Activated naive CD8-positive, alpha-beta T cell treated with anti-CD3 and anti-CD28 coated beads, Interleukin-2, amount 50 U/mL, for 24 hours (primary cell): ENCODE results near the gene ARHGDIG.
"Not testable (repeated sequence)": the region's sequence is repeated elsewhere in the genome, so short reads cannot be mapped to it uniquely, and the experiment has no call there.

Experiments used
- ATAC-seq: fragments of 150-1000 bp; cut with Tn5 transposase; one replicate; pipeline ENCODE4 v1.10.0; 2021
- DNase-seq: peaks from one replicate; pipeline ENCODE4 v3.0.0; 2021
- H3K27ac Mint-ChIP-seq: one replicate; pipeline ENCODE4 v1.8.0; 2021; ENCODE audit warnings: mild to moderate bottlenecking, mixed read lengths
- H3K27me3 Mint-ChIP-seq: one replicate; pipeline ENCODE4 v1.8.0; 2021; ENCODE audit warnings: mixed read lengths
- H3K36me3 Mint-ChIP-seq: one replicate; pipeline ENCODE4 v1.8.0; 2021; ENCODE audit warnings: low read depth, mixed read lengths
- H3K4me1 Mint-ChIP-seq: one replicate; pipeline ENCODE4 v1.8.0; 2021; ENCODE audit warnings: mixed read lengths
- H3K4me3 Mint-ChIP-seq: one replicate; pipeline ENCODE4 v1.8.0; 2021; ENCODE audit warnings: mild to moderate bottlenecking, moderate library complexity, mixed read lengths
- H3K9me3 Mint-ChIP-seq: one replicate; pipeline ENCODE4 v1.8.0; 2021; ENCODE audit warnings: mixed read lengths

The ARHGDIG gene

GRCh38 chr16:316741-317464, 36.5 kb downstream of the ARHGDIG start:
- Mint-ChIP-seq H3K27me3 (no peaks in the 10 kb centered on the region), H3K9me3 (no peaks in the 10 kb centered on the region), H3K4me3 (no peak overlapping the region), H3K27ac (no peak overlapping the region), H3K36me3 (peaks cover 16% of the 10 kb centered on the region), H3K4me1 (peaks cover 31% of the 10 kb centered on the region)
- DNase-seq (no peak), ATAC-seq (no peak)

GRCh38 chr16:317583-317982, 37.2 kb downstream of the ARHGDIG start:
- no peak for DNase-seq
- Mint-ChIP-seq H3K9me3 (no peaks in the 10 kb centered on the region), H3K27me3 (no peaks in the 10 kb centered on the region), H3K27ac (no peak overlapping the region), H3K4me3 (no peak overlapping the region), H3K4me1 (peaks cover 31% of the 10 kb centered on the region), H3K36me3 (peaks cover 12% of the 10 kb centered on the region)
- peak; percentile 16 for ATAC-seq

GRCh38 chr16:318628-319027, 38.2 kb downstream of the ARHGDIG start:
- DNase-seq (no peak), ATAC-seq (no peak)
- Mint-ChIP-seq H3K36me3 (peaks cover 12% of the 10 kb centered on the region), H3K27ac (no peak overlapping the region), H3K4me3 (no peak overlapping the region), H3K9me3 (no peaks in the 10 kb centered on the region), H3K27me3 (no peaks in the 10 kb centered on the region), H3K4me1 (peaks cover 32% of the 10 kb centered on the region)

GRCh38 chr16:320206-320605, 39.8 kb downstream of the ARHGDIG start:
- Mint-ChIP-seq H3K9me3 (no peaks in the 10 kb centered on the region), H3K36me3 (peaks cover 10% of the 10 kb centered on the region), H3K4me3 (no peak overlapping the region), H3K4me1 (peaks cover 43% of the 10 kb centered on the region), H3K27me3 (no peaks in the 10 kb centered on the region), H3K27ac (no peak overlapping the region)
- no peak for ATAC-seq
- DNase-seq = no peak

GRCh38 chr16:321532-321931, 41.1 kb downstream of the ARHGDIG start:
- Mint-ChIP-seq H3K36me3 (peaks cover 10% of the 10 kb centered on the region), H3K27ac (no peak overlapping the region), H3K27me3 (no peaks in the 10 kb centered on the region), H3K4me3 (no peak overlapping the region), H3K4me1 (peaks cover 52% of the 10 kb centered on the region), H3K9me3 (no peaks in the 10 kb centered on the region)
- DNase-seq (no peak), ATAC-seq (no peak)

- H3K4me1 Mint-ChIP-seq = peaks cover 57% of the 10 kb centered on the region
Measured at GRCh38 chr16:322476-323143, 42.2 kb downstream of the ARHGDIG start.

GRCh38 chr16:324201-324450, 43.7 kb downstream of the ARHGDIG start:
- DNase-seq (no peak), ATAC-seq (no peak)
- H3K36me3 Mint-ChIP-seq = peaks cover 7% of the 10 kb centered on the region
- H3K9me3 Mint-ChIP-seq = no peaks in the 10 kb centered on the region
- H3K4me1 Mint-ChIP-seq = peaks cover 51% of the 10 kb centered on the region
- H3K27me3 Mint-ChIP-seq = no peaks in the 10 kb centered on the region
- H3K27ac Mint-ChIP-seq = no peak overlapping the region
- H3K4me3 Mint-ChIP-seq = no peak overlapping the region

More at GRCh38 chr16:322476-323143, 42.2 kb downstream of the ARHGDIG start:
- peaks cover 10% of the 10 kb centered on the region for H3K36me3 Mint-ChIP-seq
- no peak for DNase-seq
- no peak overlapping the region for H3K4me3 Mint-ChIP-seq
- no peaks in the 10 kb centered on the region for H3K27me3 Mint-ChIP-seq
- no peak for ATAC-seq
- no peaks in the 10 kb centered on the region for H3K9me3 Mint-ChIP-seq
- no peak overlapping the region for H3K27ac Mint-ChIP-seq

- DNase-seq (peak; percentile 54), ATAC-seq (peak; percentile 35)
- Mint-ChIP-seq H3K27me3 (no peaks in the 10 kb centered on the region), H3K4me1 (peaks cover 47% of the 10 kb centered on the region), H3K27ac (no peak overlapping the region), H3K9me3 (no peaks in the 10 kb centered on the region), H3K36me3 (peaks cover 4% of the 10 kb centered on the region), H3K4me3 (peak overlapping the region; percentile 56)
Measured at GRCh38 chr16:324451-325334, 44.3 kb downstream of the ARHGDIG start.

- DNase-seq = no peak
- Mint-ChIP-seq H3K4me3 (peak overlapping the region; percentile 56), H3K27me3 (no peaks in the 10 kb centered on the region), H3K27ac (no peak overlapping the region), H3K36me3 (no peaks in the 10 kb centered on the region), H3K9me3 (no peaks in the 10 kb centered on the region), H3K4me1 (peaks cover 46% of the 10 kb centered on the region)
- ATAC-seq = no peak
Measured at GRCh38 chr16:325375-326145, 45.2 kb downstream of the ARHGDIG start.

GRCh38 chr16:330741-331140, 50.4 kb downstream of the ARHGDIG start:
- no peak overlapping the region for H3K27ac Mint-ChIP-seq
- peaks cover 56% of the 10 kb centered on the region for H3K4me1 Mint-ChIP-seq
- no peaks in the 10 kb centered on the region for H3K36me3 Mint-ChIP-seq
- H3K9me3 Mint-ChIP-seq = no peaks in the 10 kb centered on the region
- ATAC-seq (no peak), DNase-seq (no peak)
- no peaks in the 10 kb centered on the region for H3K27me3 Mint-ChIP-seq
- H3K4me3 Mint-ChIP-seq = no peak overlapping the region

- not testable (repeated sequence) for H3K36me3 Mint-ChIP-seq, DNase-seq, H3K9me3 Mint-ChIP-seq, H3K4me3 Mint-ChIP-seq, ATAC-seq, H3K27ac Mint-ChIP-seq, H3K27me3 Mint-ChIP-seq
- peaks cover 57% of the 10 kb centered on the region for H3K4me1 Mint-ChIP-seq
Measured at GRCh38 chr16:331181-331814, 50.9 kb downstream of the ARHGDIG start.
